Stimulated activated effector memory CD8-positive, alpha-beta T cell treated with anti-CD3 and anti-CD28 coated beads, Interleukin-12 subunit alpha, Interleukin-12 subunit beta, amount 100 ng/mL, for 72 hours (primary cell): Measurements from ENCODE around the gene SOD1.
"Not testable (repeated sequence)": the region's sequence is repeated elsewhere in the genome, so short reads cannot be mapped to it uniquely, and the experiment has no call there.

ENCODE experiments used
- ATAC-seq: fragments of 150-1000 bp; cut with Tn5 transposase; 2 replicates; pipeline ENCODE4 v1.10.0; 2021
- DNase-seq, 2 donors: peaks; one replicate each; pipeline ENCODE4 v3.0.0; 2021 to 2022; ENCODE audit warnings: low spot score in 2 of 2
- H3K27ac Mint-ChIP-seq: one replicate; pipeline ENCODE4 v1.8.0; 2022; ENCODE audit warnings: mild to moderate bottlenecking, mixed read lengths
- H3K36me3 Mint-ChIP-seq: one replicate; pipeline ENCODE4 v1.8.0; 2022; ENCODE audit warnings: mild to moderate bottlenecking, mixed read lengths
- H3K4me1 Mint-ChIP-seq: one replicate; pipeline ENCODE4 v1.8.0; 2022; ENCODE audit warnings: mixed read lengths
- H3K4me3 Mint-ChIP-seq: one replicate; pipeline ENCODE4 v1.8.0; 2022; ENCODE audit warnings: mild to moderate bottlenecking, mixed read lengths
- H3K9me3 Mint-ChIP-seq: one replicate; pipeline ENCODE4 v1.8.0; 2022; ENCODE audit warnings: mixed read lengths

Gene SOD1

GRCh38 chr21:31659536-31660258 lies at the start of gene SOD1:
TSS of gene SOD1 (plus strand) at chr21:31659693. CDS start at chr21:31659770, 77 bp downstream.
- H3K9me3 Mint-ChIP-seq: no peaks in the 10 kb centered on the region
- ATAC-seq (peak; percentile 96), DNase-seq (peak; percentile 91 to 96)
- peaks cover 59% of the 10 kb centered on the region for H3K4me1 Mint-ChIP-seq
- H3K36me3 Mint-ChIP-seq: peaks cover 53% of the 10 kb centered on the region
- H3K4me3 Mint-ChIP-seq: peak within 1 kb of the TSS; percentile 90
- H3K27ac Mint-ChIP-seq: peak within 1 kb of the TSS; percentile 95

- Mint-ChIP-seq H3K36me3 (no peaks in the 10 kb centered on the region), H3K4me1 (no peaks in the 10 kb centered on the region), H3K4me3 (no peak overlapping the region), H3K9me3 (no peaks in the 10 kb centered on the region), H3K27ac (no peak overlapping the region)
- DNase-seq (no peak), ATAC-seq (no peak)
These were observed 48.0 kb upstream of the SOD1 start for GRCh38 chr21:31611445-31611844.

DNA sequence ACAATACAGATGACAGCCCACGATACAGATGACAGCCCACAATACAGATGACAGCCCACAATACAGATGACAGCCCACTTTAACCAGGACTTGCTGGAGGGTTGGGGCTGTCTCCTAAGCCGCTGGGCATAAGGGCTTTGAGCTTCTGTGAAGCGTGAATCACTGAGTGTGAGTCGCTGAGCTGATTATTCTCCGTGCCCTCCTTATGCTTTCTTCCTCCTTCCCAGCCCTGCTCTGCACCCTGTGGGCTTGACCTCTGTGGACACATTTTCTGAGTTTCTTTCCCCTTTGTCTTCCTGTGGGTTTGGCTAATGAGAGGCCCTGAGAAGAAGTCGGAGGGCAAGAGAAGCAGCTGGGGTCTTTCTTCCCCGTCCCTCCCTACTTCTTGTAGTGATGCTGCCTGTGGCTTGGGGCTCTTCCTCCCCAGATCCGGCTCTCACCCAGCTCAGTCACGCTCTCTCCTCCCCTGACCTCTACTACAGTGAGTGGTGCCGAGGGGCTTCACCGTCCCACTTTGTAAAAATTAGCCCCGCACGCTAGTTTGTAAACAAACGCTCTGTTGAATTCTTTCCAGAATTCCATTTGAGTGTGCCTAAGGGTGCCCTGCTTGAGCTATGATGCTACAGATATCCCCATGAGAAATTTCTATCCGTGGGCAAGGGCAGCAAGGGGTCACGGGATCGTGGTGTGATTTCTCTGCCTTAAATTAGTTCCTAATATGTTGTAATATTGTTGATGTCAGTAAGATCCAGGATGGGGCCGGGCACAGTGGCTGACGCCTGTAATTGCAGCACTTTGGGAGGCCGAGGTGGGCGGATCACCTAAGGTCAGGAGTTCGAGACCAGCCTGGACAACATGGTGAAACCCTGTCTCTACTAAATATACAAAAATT lies 46.4 kb upstream of the SOD1 start:
- no peak overlapping the region for H3K4me3 Mint-ChIP-seq

GRCh38 chr21:31614705-31615104 lies 44.8 kb upstream of the SOD1 start:
- Mint-ChIP-seq H3K9me3 (no peaks in the 10 kb centered on the region), H3K36me3 (no peaks in the 10 kb centered on the region), H3K4me3 (no peak overlapping the region), H3K27ac (peak overlapping the region; percentile 69), H3K4me1 (peaks cover 7% of the 10 kb centered on the region)
- no peak for ATAC-seq
- DNase-seq: no peak

More for the DNA sequence above, 46.4 kb upstream of the SOD1 start:
- Mint-ChIP-seq H3K27ac (no peak overlapping the region), H3K4me1 (no peaks in the 10 kb centered on the region), H3K9me3 (no peaks in the 10 kb centered on the region), H3K36me3 (no peaks in the 10 kb centered on the region)
- peak; percentile 76 for ATAC-seq
- DNase-seq: no peak

- DNase-seq (no peak), ATAC-seq (no peak)
- Mint-ChIP-seq H3K9me3 (no peaks in the 10 kb centered on the region), H3K4me1 (peaks cover 7% of the 10 kb centered on the region), H3K4me3 (no peak overlapping the region), H3K36me3 (no peaks in the 10 kb centered on the region), H3K27ac (no peak overlapping the region)
These were observed 43.3 kb upstream of the SOD1 start for GRCh38 chr21:31616216-31616615.

- Mint-ChIP-seq H3K4me1 (peaks cover 14% of the 10 kb centered on the region), H3K4me3 (no peak overlapping the region), H3K9me3 (no peaks in the 10 kb centered on the region), H3K36me3 (no peaks in the 10 kb centered on the region), H3K27ac (no peak overlapping the region)
- ATAC-seq (peak; percentile 75), DNase-seq (no peak)
These were observed 40.6 kb upstream of the SOD1 start for GRCh38 chr21:31618696-31619430.

GRCh38 chr21:31622397-31622796 lies 37.1 kb upstream of the SOD1 start:
- Mint-ChIP-seq H3K27ac (no peak overlapping the region), H3K4me3 (no peak overlapping the region), H3K9me3 (no peaks in the 10 kb centered on the region), H3K4me1 (peaks cover 14% of the 10 kb centered on the region), H3K36me3 (no peaks in the 10 kb centered on the region)
- ATAC-seq (no peak), DNase-seq (no peak)

DNA sequence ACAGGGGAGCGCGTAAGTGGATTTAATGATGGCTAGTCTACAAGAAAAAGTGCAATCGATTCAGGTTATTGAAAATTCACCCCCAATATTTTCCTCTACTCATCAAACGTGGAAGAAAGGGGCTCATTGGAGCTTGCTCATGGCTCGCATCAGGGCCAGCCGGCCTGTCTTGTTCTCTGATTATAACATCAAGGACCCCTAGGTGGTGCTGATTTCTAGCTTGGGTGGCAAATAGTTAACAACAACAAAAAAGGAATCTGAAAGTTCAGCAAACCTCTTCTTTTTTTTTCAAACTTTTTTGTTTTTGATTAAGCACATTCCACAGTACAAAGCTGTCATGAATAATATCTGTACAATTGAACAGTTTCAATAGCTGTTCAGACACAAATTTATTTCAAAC lies 35.8 kb upstream of the SOD1 start:
- no peaks in the 10 kb centered on the region for H3K36me3 Mint-ChIP-seq

GRCh38 chr21:31624181-31624580 lies 35.3 kb upstream of the SOD1 start:
- H3K36me3 Mint-ChIP-seq: no peaks in the 10 kb centered on the region
- H3K9me3 Mint-ChIP-seq: no peaks in the 10 kb centered on the region
- H3K27ac Mint-ChIP-seq: no peak overlapping the region
- peaks cover 8% of the 10 kb centered on the region for H3K4me1 Mint-ChIP-seq
- DNase-seq (no peak), ATAC-seq (no peak)
- no peak overlapping the region for H3K4me3 Mint-ChIP-seq

More for the DNA sequence above, 35.8 kb upstream of the SOD1 start:
- peaks cover 13% of the 10 kb centered on the region for H3K4me1 Mint-ChIP-seq
- DNase-seq: no peak
- H3K27ac Mint-ChIP-seq: no peak overlapping the region
- ATAC-seq: no peak
- no peaks in the 10 kb centered on the region for H3K9me3 Mint-ChIP-seq
- no peak overlapping the region for H3K4me3 Mint-ChIP-seq

- no peak overlapping the region for H3K27ac Mint-ChIP-seq
- no peak overlapping the region for H3K4me3 Mint-ChIP-seq
- peaks cover 7% of the 10 kb centered on the region for H3K4me1 Mint-ChIP-seq
- DNase-seq (no peak), ATAC-seq (no peak)
- no peaks in the 10 kb centered on the region for H3K36me3 Mint-ChIP-seq
- no peaks in the 10 kb centered on the region for H3K9me3 Mint-ChIP-seq
These were observed 34.5 kb upstream of the SOD1 start for GRCh38 chr21:31624961-31625491.

DNA sequence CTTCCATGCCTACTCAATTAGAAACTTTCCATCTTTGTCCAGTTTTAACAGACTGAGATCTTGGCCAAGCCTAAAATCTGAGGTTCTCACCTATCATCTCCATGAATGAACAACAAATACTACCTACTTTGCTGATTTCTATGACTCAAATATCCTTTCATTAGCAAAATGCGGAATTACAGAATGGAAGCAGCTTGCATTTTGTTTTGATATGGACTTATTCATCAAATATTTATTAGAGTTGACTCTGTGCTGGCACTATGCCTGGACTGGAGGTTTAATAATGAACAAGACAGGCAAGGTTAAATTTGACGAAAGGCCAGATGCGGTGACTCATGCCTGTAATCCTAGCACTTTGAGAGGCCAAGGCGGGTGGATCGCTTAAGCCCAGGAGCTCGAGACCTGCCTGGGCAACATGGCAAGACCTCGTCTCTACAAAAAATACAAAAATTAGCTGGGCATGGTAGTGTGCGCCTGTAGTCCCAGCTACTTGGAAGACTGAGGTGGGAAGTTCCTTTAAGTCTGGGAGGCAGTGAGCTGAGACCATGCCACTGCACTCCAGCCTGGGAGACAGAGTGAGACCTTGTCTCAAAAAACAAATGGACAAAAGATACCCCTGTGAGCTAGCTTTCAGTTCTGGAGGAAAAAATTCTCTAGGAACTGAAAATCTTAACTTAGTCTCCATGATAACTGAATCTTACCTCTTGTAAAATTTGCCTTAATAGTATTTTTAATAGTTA lies 29.4 kb upstream of the SOD1 start:
- DNase-seq (no peak), ATAC-seq (no peak)
- Mint-ChIP-seq H3K9me3 (no peaks in the 10 kb centered on the region), H3K36me3 (no peaks in the 10 kb centered on the region), H3K27ac (no peak overlapping the region), H3K4me1 (no peaks in the 10 kb centered on the region), H3K4me3 (no peak overlapping the region)

DNA sequence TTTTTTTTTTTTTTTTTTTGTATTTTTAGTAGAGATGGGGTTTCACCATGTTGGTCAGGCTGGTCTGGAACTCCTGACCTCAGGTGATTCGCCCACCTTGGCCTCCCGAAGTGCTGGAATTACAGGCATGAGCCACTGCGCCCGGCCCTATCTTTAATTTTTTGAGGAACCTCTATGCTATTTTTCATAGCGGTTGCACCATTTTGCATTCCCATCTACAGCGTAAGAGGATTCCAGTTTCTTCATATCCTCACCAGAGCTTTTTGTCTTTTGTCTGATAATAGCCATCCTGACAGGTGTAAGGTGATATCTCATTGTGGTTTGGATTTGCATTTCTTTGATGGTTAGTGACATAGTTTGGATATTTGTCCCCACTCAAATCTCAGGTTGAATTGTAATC lies 27.6 kb upstream of the SOD1 start:
- H3K36me3 Mint-ChIP-seq, H3K4me3 Mint-ChIP-seq, H3K9me3 Mint-ChIP-seq, H3K27ac Mint-ChIP-seq, ATAC-seq, H3K4me1 Mint-ChIP-seq, DNase-seq: not testable (repeated sequence)

GRCh38 chr21:31634993-31635392 lies 24.5 kb upstream of the SOD1 start:
- DNase-seq: no peak
- H3K4me1 Mint-ChIP-seq: no peaks in the 10 kb centered on the region
- no peak for ATAC-seq
- H3K4me3 Mint-ChIP-seq: no peak overlapping the region
- no peaks in the 10 kb centered on the region for H3K36me3 Mint-ChIP-seq
- peaks cover 7% of the 10 kb centered on the region for H3K9me3 Mint-ChIP-seq
- no peak overlapping the region for H3K27ac Mint-ChIP-seq

DNA sequence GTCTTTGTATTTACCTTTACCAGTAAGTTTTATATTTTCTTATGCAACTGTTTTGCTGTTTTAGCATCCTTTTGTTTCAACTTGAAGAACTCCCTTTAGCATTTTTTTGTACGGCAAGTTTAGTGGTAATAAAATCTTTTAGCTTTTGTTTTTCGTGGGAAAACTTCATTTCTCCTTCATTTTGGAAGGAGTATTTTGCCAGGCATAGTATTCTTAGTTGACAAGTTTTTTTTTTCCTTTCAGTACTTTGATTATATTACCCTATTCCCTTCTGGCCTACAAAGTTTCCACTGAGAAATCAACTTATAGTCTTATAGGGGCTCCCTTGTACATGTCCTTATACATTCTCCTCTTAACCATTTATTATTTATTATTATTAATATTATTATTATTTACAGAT lies 22.6 kb upstream of the SOD1 start:
- H3K4me1 Mint-ChIP-seq: no peaks in the 10 kb centered on the region
- ATAC-seq (no peak), DNase-seq (no peak)
- peaks cover 7% of the 10 kb centered on the region for H3K9me3 Mint-ChIP-seq
- H3K4me3 Mint-ChIP-seq: no peak overlapping the region
- H3K27ac Mint-ChIP-seq: no peak overlapping the region
- H3K36me3 Mint-ChIP-seq: no peaks in the 10 kb centered on the region
